Endodermal cell (in vitro differentiated cells): ENCODE results near the gene CCDC171. TPM values are rescaled to one million over a fixed set of nuclear protein-coding genes. Genes with fewer than 3 reads are reported as not detected.

Experiments used
- DNase-seq: peaks from one replicate; pipeline ENCODE4 v3.0.0-alpha.2; 2017
- H3K27ac ChIP-seq: 2 replicates; pipeline ENCODE4 v1.5.1; 2013; ENCODE audit warnings: mild to moderate bottlenecking, low read depth, low read length, moderate library complexity
- H3K27me3 ChIP-seq: 2 replicates; pipeline ENCODE4 v1.6.1; 2013; ENCODE audit warnings: mild to moderate bottlenecking, low read length, moderate library complexity; ENCODE audit not compliant: insufficient read depth, control insufficient read depth, poor library complexity, severe bottlenecking
- H3K36me3 ChIP-seq: 2 replicates; pipeline ENCODE4 v1.7.0; 2013; ENCODE audit warnings: mild to moderate bottlenecking, low read length, moderate library complexity; ENCODE audit not compliant: control insufficient read depth, insufficient read depth
- H3K4me1 ChIP-seq: one replicate; pipeline ENCODE4 v1.7.0; 2013; ENCODE audit warnings: low read length; ENCODE audit not compliant: control insufficient read depth, insufficient read depth
- H3K4me3 ChIP-seq: 2 replicates; pipeline ENCODE4 v1.5.1; 2013; ENCODE audit warnings: mild to moderate bottlenecking, low read length, moderate library complexity
- H3K9ac ChIP-seq: 2 replicates; pipeline ENCODE4 v1.6.1; 2013; ENCODE audit warnings: mild to moderate bottlenecking, low read length, moderate library complexity; ENCODE audit not compliant: poor library complexity, severe bottlenecking; ENCODE audit errors: extremely low read depth
- H3K9me3 ChIP-seq: 2 replicates; pipeline ENCODE4 v1.6.1; 2013; ENCODE audit warnings: mild to moderate bottlenecking, low read length, moderate library complexity; ENCODE audit not compliant: control insufficient read depth
- H3K27ac Mint-ChIP-seq: 2 replicates; pipeline ENCODE4 v1.8.0; 2020; ENCODE audit warnings: mixed read lengths
- H3K27me3 Mint-ChIP-seq: 2 replicates; pipeline ENCODE4 v1.8.0; 2021; ENCODE audit warnings: mild to moderate bottlenecking, mixed read lengths; ENCODE audit not compliant: insufficient read depth
- H3K36me3 Mint-ChIP-seq: 2 replicates; pipeline ENCODE4 v1.8.0; 2020; ENCODE audit warnings: low read depth, mixed read lengths
- H3K4me1 Mint-ChIP-seq: 2 replicates; pipeline ENCODE4 v1.8.0; 2020; ENCODE audit warnings: mixed read lengths
- H3K4me3 Mint-ChIP-seq: 2 replicates; pipeline ENCODE4 v1.8.0; 2020; ENCODE audit warnings: mild to moderate bottlenecking, moderate library complexity, mixed read lengths
- H3K9me3 Mint-ChIP-seq: 2 replicates; pipeline ENCODE4 v1.8.0; 2020; ENCODE audit warnings: mild to moderate bottlenecking, mixed read lengths
- CTCF ChIP-seq: fragments of 200-600 bp; sonication (generic); conservative IDR thresholded peaks from 2 replicates; pipeline ENCODE4 v1.5.0; 2021; ENCODE audit warnings: antibody characterized with exemption, mild to moderate bottlenecking
- WGBS, 2 experiments: methylation state at CpG; one replicate each; pipeline versions ENCODE4 v1.1.5 to v1.1.7; 2013; ENCODE audit warnings: missing lambda C conversion rate in 2 of 2, mixed read lengths in 1 of 2; ENCODE audit not compliant: insufficient coverage in 1 of 2, insufficient read length in 1 of 2; 5-methylcytosine and 5-hydroxymethylcytosine counted together
- total RNA-seq, 2 donors: library from RNA; stranded (reverse); fragmentation: NEBNext Ultra II Directional in 1 of 2; extraction: Animal tissue kit (Norgen Biotek cat#: 25700) in 1 of 2; gene quantifications; 2 replicates in 1 of 2; 3 replicates in 1 of 2; pipeline ENCODE4 v1.2.1, GENCODE V29; 2021

The CCDC171 gene
- total RNA-seq, 2 donors from 2014 or later: 6.3 to 6.8 TPM

DNA sequence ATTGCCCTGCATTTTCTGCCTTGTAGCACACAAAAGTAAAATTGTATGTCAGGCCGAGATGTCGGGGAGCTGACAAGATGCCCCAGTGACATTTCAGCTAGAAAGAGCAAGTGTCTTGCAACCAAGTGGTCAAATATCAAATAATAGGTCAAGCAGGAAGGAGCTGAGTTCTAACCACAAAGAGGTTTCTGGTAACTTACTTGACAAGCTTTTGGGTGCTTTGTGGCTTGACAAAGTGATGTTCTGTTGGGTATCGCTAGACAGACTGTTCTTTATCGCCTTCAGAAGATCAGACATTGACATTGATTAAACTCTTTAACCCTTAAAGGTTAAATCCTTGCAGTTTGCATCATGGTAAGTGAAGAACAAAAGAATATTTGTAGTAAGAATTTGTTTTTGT is 419.9 kb downstream of the CCDC171 start:
- 86 to 92% methylated on average over 3 to 4 of the region's 4 CpGs for WGBS, 2 experiments

DNA sequence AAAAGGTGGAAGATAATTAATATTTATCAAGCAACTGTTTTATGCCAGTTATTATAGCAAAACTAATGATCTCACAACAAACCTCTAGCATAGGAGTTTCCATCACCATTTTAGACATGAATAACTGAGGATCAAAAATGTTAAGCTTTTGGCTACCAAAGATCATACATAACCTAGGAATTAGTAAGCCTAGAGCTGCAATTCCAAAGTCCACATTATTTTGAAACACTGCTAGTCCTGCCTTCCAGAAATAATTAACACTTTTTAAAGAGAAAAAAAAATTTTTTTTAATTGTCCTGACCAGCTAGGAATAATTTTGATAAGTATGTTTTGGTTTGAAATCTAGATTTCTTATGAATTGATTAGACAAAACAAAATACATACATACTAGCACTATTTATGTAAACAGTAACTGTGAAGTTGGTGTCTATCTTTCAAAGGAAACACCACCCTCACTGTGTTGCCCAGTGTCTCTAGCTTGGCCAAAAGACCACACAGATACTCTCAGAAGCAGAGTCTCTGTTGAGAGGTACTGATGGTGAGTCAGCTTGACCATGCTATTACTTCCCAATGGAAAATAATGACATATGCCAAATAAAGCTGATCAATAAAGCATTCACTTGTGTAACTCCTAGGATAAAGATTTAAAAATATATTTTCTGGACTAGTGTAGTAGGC is 422.4 kb downstream of the CCDC171 start:
- Histone ChIP-seq H3K27ac (no peak overlapping the region), H3K9ac (no peak overlapping the region), H3K4me3 (no peak overlapping the region), H3K4me1 (no peaks in the 10 kb centered on the region), H3K9me3 (no peaks in the 10 kb centered on the region), H3K27me3 (peaks cover 75% of the 10 kb centered on the region), H3K36me3 (no peaks in the 10 kb centered on the region)
- Mint-ChIP-seq H3K27ac (no peak overlapping the region), H3K4me1 (peaks cover 4% of the 10 kb centered on the region), H3K36me3 (no peaks in the 10 kb centered on the region), H3K9me3 (no peaks in the 10 kb centered on the region), H3K27me3 (peaks cover 65% of the 10 kb centered on the region), H3K4me3 (no peak overlapping the region)
- DNase-seq: no peak
- TF ChIP-seq CTCF: no peak

More for the DNA sequence above, 419.9 kb downstream of the CCDC171 start:
- H3K9ac ChIP-seq: no peak overlapping the region
- H3K4me1 ChIP-seq: no peaks in the 10 kb centered on the region
- H3K36me3 ChIP-seq: no peaks in the 10 kb centered on the region
- H3K4me3 Mint-ChIP-seq: no peak overlapping the region
- no peak for TF ChIP-seq CTCF
- H3K27ac Mint-ChIP-seq: no peak overlapping the region
- no peaks in the 10 kb centered on the region for H3K9me3 ChIP-seq
- H3K4me1 Mint-ChIP-seq: peaks cover 4% of the 10 kb centered on the region
- H3K27ac ChIP-seq: peak overlapping the region; percentile 54
- peaks cover 51% of the 10 kb centered on the region for H3K27me3 Mint-ChIP-seq
- no peaks in the 10 kb centered on the region for H3K9me3 Mint-ChIP-seq
- H3K4me3 ChIP-seq: no peak overlapping the region
- H3K36me3 Mint-ChIP-seq: no peaks in the 10 kb centered on the region
- DNase-seq: no peak
- H3K27me3 ChIP-seq: peaks cover 64% of the 10 kb centered on the region

DNA sequence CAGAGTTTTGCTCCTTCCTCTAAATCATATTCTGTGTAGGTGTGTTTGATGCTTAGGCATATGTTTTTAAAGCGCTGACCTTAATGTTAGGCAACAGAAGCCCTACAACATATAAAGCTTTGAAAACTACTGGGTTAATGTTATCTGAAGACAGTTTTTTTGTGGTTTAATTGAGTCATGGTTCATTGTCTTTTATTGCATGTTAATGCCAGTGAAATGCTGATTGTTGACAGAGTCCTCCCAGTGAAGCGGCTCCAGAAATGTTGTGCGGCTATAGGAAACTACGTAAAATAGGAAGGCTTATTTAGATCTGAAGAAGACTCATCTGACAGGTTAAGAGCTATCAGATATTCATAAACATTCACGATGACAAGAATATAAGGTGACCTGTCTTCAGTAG is 424.6 kb downstream of the CCDC171 start:
- Histone ChIP-seq H3K27me3 (peaks cover 83% of the 10 kb centered on the region), H3K27ac (no peak overlapping the region), H3K9ac (no peak overlapping the region), H3K4me3 (no peak overlapping the region), H3K9me3 (no peaks in the 10 kb centered on the region), H3K4me1 (no peaks in the 10 kb centered on the region), H3K36me3 (no peaks in the 10 kb centered on the region)
- peaks cover 77% of the 10 kb centered on the region for H3K27me3 Mint-ChIP-seq
- 85 to 95% methylated on average over 4 to 5 of the region's 5 CpGs for WGBS, 2 experiments
- no peaks in the 10 kb centered on the region for H3K36me3 Mint-ChIP-seq
- no peak for DNase-seq
- TF ChIP-seq CTCF: no peak
- no peaks in the 10 kb centered on the region for H3K9me3 Mint-ChIP-seq
- H3K4me1 Mint-ChIP-seq: peaks cover 4% of the 10 kb centered on the region
- no peak overlapping the region for H3K4me3 Mint-ChIP-seq
- no peak overlapping the region for H3K27ac Mint-ChIP-seq
